ENCODE results near the gene DTX1. TPM values are rescaled to one million over a fixed set of nuclear protein-coding genes. Genes with fewer than 3 reads are reported as not detected.

Gene DTX1
- total RNA-seq, 1 experiment from 2014 or later = not detected

DNA sequence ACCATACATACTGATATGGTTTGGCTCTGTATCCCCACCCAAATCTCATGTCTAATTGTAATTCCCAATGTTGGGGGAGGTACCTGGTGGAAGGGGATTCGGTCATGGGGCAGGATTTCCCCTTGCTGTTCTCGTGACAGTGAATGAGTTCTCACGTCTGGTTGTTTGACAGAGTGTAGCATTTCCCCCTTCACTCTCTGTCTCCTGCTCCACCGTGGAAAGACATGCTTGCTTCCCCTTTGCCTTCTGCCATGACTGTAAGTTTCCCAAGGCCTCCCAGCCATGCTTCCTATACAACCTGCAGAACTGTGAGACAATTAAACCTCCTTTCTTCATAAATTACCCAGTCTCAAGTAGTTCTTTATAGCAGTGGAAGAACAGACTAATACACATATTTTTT is 28.8 kb upstream of the DTX1 start:
- no TSS peak for BruUV-seq (replicated peaks)
- ChIA-PET POLR2A (ENCODE audit: unreplicated experiment) (no interaction called here), CTCF (no interaction called here)
- TF ChIP-seq EZH2phosphoT487 (IDR thresholded peaks at IDR 0.05; ENCODE audit: borderline replicate concordance, low read length) (no peak), EZH2 (IDR thresholded peaks at IDR 0.05; ENCODE audit: low read length, unreplicated experiment) (no peak)
- TF ChIP-seq, protein P1, sequence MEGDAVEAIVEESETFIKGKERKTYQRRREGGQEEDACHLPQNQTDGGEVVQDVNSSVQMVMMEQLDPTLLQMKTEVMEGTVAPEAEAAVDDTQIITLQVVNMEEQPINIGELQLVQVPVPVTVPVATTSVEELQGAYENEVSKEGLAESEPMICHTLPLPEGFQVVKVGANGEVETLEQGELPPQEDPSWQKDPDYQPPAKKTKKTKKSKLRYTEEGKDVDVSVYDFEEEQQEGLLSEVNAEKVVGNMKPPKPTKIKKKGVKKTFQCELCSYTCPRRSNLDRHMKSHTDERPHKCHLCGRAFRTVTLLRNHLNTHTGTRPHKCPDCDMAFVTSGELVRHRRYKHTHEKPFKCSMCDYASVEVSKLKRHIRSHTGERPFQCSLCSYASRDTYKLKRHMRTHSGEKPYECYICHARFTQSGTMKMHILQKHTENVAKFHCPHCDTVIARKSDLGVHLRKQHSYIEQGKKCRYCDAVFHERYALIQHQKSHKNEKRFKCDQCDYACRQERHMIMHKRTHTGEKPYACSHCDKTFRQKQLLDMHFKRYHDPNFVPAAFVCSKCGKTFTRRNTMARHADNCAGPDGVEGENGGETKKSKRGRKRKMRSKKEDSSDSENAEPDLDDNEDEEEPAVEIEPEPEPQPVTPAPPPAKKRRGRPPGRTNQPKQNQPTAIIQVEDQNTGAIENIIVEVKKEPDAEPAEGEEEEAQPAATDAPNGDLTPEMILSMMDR (conservative IDR thresholded peaks at IDR 0.05; ENCODE audit: low read depth, low read length) = no peak
- no peaks in the 10 kb centered on the region for H3F3A ChIP-seq (ENCODE audit: low read length, unreplicated experiment)
- H2AFZ ChIP-seq (ENCODE audit: low read length) = no peak overlapping the region
- no peaks in the 10 kb centered on the region for H3K4me1 ChIP-seq (ENCODE audit: insufficient read depth, low read length)
- ATAC-seq (no peak), DNase-seq (no peak)
- H3K27ac ChIP-seq (ENCODE audit: low read length) = no peak overlapping the region
- no peak overlapping the region for H3K4me2 ChIP-seq (ENCODE audit: low read length)
- no peaks in the 10 kb centered on the region for H4K20me1 ChIP-seq (ENCODE audit: low read length)
- no peaks in the 10 kb centered on the region for H3K9me3 ChIP-seq (ENCODE audit: low read length)
- H3K9ac ChIP-seq (ENCODE audit: low read length) = no peak overlapping the region
- intact Hi-C loops (cut with micrococcal nuclease) = no loop called here
- no peaks in the 10 kb centered on the region for H3K9me2 ChIP-seq (replicated peaks; ENCODE audit: low read length)
- H3K4me3 ChIP-seq (ENCODE audit: low read length) = no peak overlapping the region
- H3K79me2 ChIP-seq (ENCODE audit: low read length) = no peaks in the 10 kb centered on the region
- no peaks in the 10 kb centered on the region for H3K27me3 ChIP-seq (ENCODE audit: low read length)
- H3K36me3 ChIP-seq (ENCODE audit: low read depth, low read length) = no peaks in the 10 kb centered on the region

DNA sequence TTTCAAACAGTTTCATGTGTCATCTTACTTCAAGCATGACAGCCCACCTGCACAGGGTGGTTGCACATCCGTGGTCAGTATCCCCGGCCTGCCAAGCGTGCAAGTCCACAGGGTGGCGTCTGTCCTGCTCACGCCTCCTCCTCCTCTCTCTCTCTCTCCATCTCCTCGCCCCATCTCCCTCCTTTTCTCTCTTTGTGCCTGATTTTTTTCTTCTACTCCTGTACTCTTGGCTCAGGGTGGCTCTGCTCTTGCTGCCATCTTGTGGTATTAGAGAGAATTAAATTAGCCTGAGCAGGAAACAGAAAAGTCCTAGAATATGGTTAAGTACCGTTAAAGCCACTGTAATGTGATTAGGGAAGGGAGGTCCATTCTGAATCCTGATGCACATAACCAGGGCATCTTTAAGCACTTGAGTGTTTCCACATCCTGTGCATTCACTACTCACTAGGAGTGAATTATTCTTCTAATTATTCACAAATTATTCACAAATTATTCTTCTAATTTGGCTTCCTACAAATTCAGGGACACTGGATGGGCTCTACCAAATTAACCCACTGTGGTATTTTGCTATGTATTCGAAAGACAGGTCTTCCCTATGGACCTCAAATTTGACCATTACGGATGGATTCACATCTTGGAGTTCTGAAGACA is 25.5 kb upstream of the DTX1 start:
- BruUV-seq (replicated peaks) = no TSS peak
- H3K4me2 ChIP-seq (ENCODE audit: low read length) = no peak overlapping the region
- no peaks in the 10 kb centered on the region for H4K20me1 ChIP-seq (ENCODE audit: low read length)

More for the DNA sequence above, 25.5 kb upstream of the DTX1 start:
- Histone ChIP-seq H3K4me3 (ENCODE audit: low read length) (no peak overlapping the region), H3K27me3 (ENCODE audit: low read length) (no peaks in the 10 kb centered on the region), H3K9me3 (ENCODE audit: low read length) (no peaks in the 10 kb centered on the region), H2AFZ (ENCODE audit: low read length) (no peak overlapping the region), H3K4me1 (ENCODE audit: insufficient read depth, low read length) (no peaks in the 10 kb centered on the region), H3K9ac (ENCODE audit: low read length) (no peak overlapping the region), H3K36me3 (ENCODE audit: low read depth, low read length) (no peaks in the 10 kb centered on the region), H3K79me2 (ENCODE audit: low read length) (no peaks in the 10 kb centered on the region), H3K9me2 (replicated peaks; ENCODE audit: low read length) (no peaks in the 10 kb centered on the region), H3F3A (ENCODE audit: low read length, unreplicated experiment) (no peaks in the 10 kb centered on the region), H3K27ac (ENCODE audit: low read length) (no peak overlapping the region)
- intact Hi-C loops (cut with micrococcal nuclease) = loop anchor here (1.0 to 2.0 kb wide), 3 partner anchors 24 to 131 kb away; no protein-coding TSS in a partner anchor
- TF ChIP-seq EZH2phosphoT487 (IDR thresholded peaks at IDR 0.05; ENCODE audit: borderline replicate concordance, low read length) (no peak), EZH2 (IDR thresholded peaks at IDR 0.05; ENCODE audit: low read length, unreplicated experiment) (no peak)
- TF ChIP-seq, protein P1 (conservative IDR thresholded peaks at IDR 0.05; ENCODE audit: low read depth, low read length) = peak; percentile 93
- peak; percentile 98 for ATAC-seq
- peak; percentile 86 for DNase-seq
- POLR2A ChIA-PET (ENCODE audit: unreplicated experiment) = no interaction called here
- CTCF ChIA-PET = no interaction called here

Measured in PC-3 (cell line).